ENCODE results near the gene SCN2B. TPM values are rescaled to one million over a fixed set of nuclear protein-coding genes. Genes with fewer than 3 reads are reported as not detected.
A peak's percentile ranks its signal among the peaks of the same experiment; 100 is the strongest.

The SCN2B gene
- total and polyA plus RNA-seq, 2 experiments from 2014 or later = 0.87 to 1.5 TPM

- peak; percentile 86 for TF ChIP-seq CTCF (IDR thresholded peaks at IDR 0.05; ENCODE audit: low read depth, low read length)
- DNase-seq (ENCODE audit: low read depth in 1 of 2, low spot score in 1 of 2) = peak; percentile 63 to 85
- Histone ChIP-seq H3K27ac (no peak overlapping the region), H3K36me3 (no peaks in the 10 kb centered on the region), H3K9me3 (ENCODE audit: low read depth) (no peaks in the 10 kb centered on the region), H3K4me1 (ENCODE audit: low read depth) (peaks cover 14% of the 10 kb centered on the region), H3K27me3 (peaks cover 69% of the 10 kb centered on the region), H3K4me3 (no peak overlapping the region)
Observed at GRCh38 chr11:118171269-118172062, 5.0 kb downstream of the SCN2B start.

- H3K27ac ChIP-seq = no peak overlapping the region
- H3K4me3 ChIP-seq = no peak overlapping the region
- no peak for DNase-seq (ENCODE audit: low read depth in 1 of 2, low spot score in 1 of 2)
- H3K4me1 ChIP-seq (ENCODE audit: low read depth) = peaks cover 14% of the 10 kb centered on the region
- peaks cover 69% of the 10 kb centered on the region for H3K27me3 ChIP-seq
- H3K36me3 ChIP-seq = no peaks in the 10 kb centered on the region
- no peaks in the 10 kb centered on the region for H3K9me3 ChIP-seq (ENCODE audit: low read depth)
- no peak for TF ChIP-seq CTCF (IDR thresholded peaks at IDR 0.05; ENCODE audit: low read depth, low read length)
Observed at GRCh38 chr11:118170882-118171268, 5.6 kb downstream of the SCN2B start.

GRCh38 chr11:118170231-118170630, 6.2 kb downstream of the SCN2B start:
- H3K4me1 ChIP-seq (ENCODE audit: low read depth) = peaks cover 9% of the 10 kb centered on the region

GRCh38 chr11:118169300-118170140, 6.9 kb downstream of the SCN2B start:
- no peak for DNase-seq (ENCODE audit: low read depth in 1 of 2, low spot score in 1 of 2)
- Histone ChIP-seq H3K4me3 (no peak overlapping the region), H3K9me3 (ENCODE audit: low read depth) (no peaks in the 10 kb centered on the region), H3K27ac (no peak overlapping the region), H3K4me1 (ENCODE audit: low read depth) (peaks cover 2% of the 10 kb centered on the region), H3K27me3 (peaks cover 73% of the 10 kb centered on the region), H3K36me3 (no peaks in the 10 kb centered on the region)
- no peak for TF ChIP-seq CTCF (IDR thresholded peaks at IDR 0.05; ENCODE audit: low read depth, low read length)

More at GRCh38 chr11:118170231-118170630, 6.2 kb downstream of the SCN2B start:
- H3K27me3 ChIP-seq = peaks cover 69% of the 10 kb centered on the region
- H3K27ac ChIP-seq = no peak overlapping the region
- no peak for TF ChIP-seq CTCF (IDR thresholded peaks at IDR 0.05; ENCODE audit: low read depth, low read length)
- H3K4me3 ChIP-seq = no peak overlapping the region
- no peaks in the 10 kb centered on the region for H3K36me3 ChIP-seq
- no peaks in the 10 kb centered on the region for H3K9me3 ChIP-seq (ENCODE audit: low read depth)
- DNase-seq (ENCODE audit: low read depth in 1 of 2, low spot score in 1 of 2) = no peak

- Histone ChIP-seq H3K9me3 (ENCODE audit: low read depth) (no peaks in the 10 kb centered on the region), H3K4me3 (no peak overlapping the region), H3K36me3 (no peaks in the 10 kb centered on the region), H3K4me1 (ENCODE audit: low read depth) (no peaks in the 10 kb centered on the region), H3K27ac (no peak overlapping the region), H3K27me3 (peaks cover 79% of the 10 kb centered on the region)
- TF ChIP-seq CTCF (IDR thresholded peaks at IDR 0.05; ENCODE audit: low read depth, low read length) = no peak
- no peak for DNase-seq (ENCODE audit: low read depth in 1 of 2, low spot score in 1 of 2)
Observed at GRCh38 chr11:118168751-118169150, 7.7 kb downstream of the SCN2B start.

All from cardiac muscle cell (in vitro differentiated cells and primary cell).